Stimulated activated CD8-positive, alpha-beta memory T cell treated with anti-CD3 and anti-CD28 coated beads, Interleukin-7, amount 100 ng/mL, for 1 hour (primary cell): Measurements from ENCODE around the gene RFX3.

ENCODE experiments used
- DNase-seq, 2 donors: peaks; one replicate each; pipeline ENCODE4 v3.0.0-alpha.2; 2020; ENCODE audit warnings: low read depth in 2 of 2

The RFX3 gene

GRCh38 chr9:3513265-3513818 is 12.5 kb downstream of the RFX3 start:
- no peak for DNase-seq

DNA sequence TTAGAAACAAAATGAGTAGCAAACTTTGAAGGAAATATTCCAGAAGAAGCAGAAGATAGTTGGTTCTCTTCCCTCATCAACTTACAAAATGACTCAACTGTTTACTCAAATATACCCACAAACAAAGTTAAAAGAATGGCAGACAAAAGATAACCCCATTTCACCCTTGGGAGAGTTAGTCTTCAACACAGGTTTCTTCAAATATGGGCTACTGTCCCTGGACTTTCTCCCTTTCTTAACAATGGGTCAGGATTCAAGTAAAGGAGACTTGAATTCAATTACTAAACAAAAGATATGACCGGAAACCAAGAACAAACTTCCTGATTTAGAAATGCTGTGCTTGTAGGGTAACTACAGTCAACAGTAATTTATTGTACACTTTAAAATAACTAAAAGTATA is 14.2 kb downstream of the RFX3 start:
- no peak for DNase-seq

DNA sequence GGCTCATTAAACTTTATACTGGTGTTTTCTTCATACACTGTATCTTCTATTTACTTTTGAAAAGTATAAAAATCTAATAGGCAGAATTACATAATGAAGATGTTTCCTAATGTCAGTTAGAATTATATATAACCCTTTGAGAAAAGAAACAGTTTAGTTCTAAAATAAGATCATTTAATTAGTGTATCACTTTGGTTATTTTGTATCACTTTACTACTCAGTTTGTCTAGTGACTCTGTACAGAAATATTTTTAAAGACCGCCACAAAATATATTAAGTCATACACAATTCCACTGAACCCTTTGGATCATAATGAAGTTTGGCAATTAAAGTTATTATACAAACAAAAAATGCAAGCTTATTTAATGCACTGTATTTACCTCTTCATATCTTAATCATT is 15.0 kb downstream of the RFX3 start:
- no peak for DNase-seq

DNA sequence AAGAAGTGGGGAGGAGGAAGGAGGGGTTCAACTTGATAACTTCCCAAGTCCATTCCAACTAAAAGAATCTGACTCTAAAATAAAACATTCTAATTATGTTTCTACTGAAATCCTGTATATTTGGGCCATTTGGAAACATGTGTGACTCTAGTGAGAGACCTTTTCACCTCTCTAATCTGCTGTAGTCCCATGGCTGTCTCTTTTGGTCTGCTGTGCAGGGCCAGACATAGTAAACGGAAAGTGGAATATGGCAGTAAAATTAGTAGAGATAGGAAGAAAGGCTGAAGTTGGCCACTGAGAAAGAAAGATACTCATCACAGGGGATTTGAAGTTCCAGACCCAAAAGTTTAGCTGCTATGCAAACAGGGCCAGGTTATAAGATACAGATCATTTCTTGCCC is 15.9 kb downstream of the RFX3 start:
- no peak for DNase-seq

DNA sequence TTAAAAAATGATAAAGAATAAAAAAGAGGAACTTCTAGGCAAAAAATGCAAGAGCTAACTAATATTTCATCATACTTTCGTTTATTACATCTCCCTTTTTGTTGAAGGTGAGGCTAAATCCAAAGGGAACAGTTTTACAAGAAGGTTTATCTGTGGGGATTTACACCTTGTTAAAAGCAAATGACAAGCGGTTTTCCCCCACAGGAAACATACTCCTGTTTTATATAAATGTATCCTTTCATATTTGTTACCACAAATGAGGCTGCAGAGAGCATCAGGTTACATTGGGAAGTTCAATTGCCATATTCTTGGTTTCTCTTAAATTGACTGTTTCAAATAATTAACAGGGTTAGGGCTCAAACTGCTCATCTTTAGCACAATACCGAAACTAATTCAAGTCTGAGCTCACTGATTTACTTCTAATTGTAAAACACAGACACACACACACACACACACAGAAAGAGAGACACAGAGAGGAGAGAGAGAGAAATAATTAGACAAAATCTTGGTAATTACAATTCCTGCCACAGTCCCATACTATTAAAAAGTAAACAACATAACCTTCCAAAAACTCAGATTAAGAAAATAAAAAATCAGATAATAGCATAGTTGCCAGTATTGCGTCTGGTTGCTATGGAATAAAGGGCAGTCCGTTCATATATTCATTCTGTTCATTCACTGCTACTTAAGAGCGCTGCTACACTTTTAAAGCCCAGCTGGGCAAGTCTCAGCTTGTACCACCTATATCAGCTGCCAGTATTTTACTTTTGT is 17.1 kb downstream of the RFX3 start:
- no peak for DNase-seq

- no peak for DNase-seq
Observed at GRCh38 chr9:3508078-3508431, 17.7 kb downstream of the RFX3 start.

- DNase-seq: no peak
Observed at GRCh38 chr9:3507395-3508077, 18.3 kb downstream of the RFX3 start.

DNA sequence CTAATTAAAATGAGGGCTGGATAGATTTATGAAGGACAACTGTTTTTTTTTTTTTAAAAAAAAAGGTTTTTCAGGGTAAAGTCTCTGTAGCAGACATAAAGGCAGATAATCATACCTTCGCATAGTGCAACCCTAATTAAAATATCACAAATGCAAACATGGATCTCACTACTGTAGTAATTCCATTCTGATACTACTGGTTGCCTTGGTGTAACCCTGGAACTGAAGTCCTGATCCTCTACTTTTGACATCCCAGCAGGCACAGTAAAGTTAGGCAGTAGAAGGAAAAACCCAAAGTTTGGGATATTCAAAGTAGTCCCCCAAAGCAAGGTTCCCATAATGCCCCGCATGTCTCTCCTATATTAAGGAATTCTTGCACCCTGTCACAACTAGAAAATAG is 19.6 kb downstream of the RFX3 start:
- no peak for DNase-seq

- DNase-seq: no peak
Observed at GRCh38 chr9:3502560-3503398, 23.0 kb downstream of the RFX3 start.

DNA sequence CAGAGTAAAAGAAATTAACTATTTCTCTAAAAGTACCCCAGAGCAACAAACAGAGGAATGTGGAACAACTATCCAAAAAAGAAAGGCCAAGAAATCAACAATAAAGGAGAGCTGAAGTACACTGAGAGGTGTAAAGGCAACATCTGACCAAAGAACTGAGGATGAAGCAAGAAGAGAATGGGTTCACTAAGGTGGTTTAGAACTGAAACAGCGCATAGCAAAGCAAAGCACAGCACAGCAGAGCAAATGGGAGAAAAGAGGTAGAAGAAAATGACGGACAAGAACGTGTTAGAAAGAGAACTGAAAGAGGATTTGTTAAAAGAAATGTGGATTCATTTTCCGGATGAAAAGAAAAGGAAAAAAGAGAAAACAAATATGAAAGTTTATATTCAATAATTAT is 25.8 kb downstream of the RFX3 start:
- no peak for DNase-seq

GRCh38 chr9:3498691-3499090 is 27.1 kb downstream of the RFX3 start:
- no peak for DNase-seq

DNA sequence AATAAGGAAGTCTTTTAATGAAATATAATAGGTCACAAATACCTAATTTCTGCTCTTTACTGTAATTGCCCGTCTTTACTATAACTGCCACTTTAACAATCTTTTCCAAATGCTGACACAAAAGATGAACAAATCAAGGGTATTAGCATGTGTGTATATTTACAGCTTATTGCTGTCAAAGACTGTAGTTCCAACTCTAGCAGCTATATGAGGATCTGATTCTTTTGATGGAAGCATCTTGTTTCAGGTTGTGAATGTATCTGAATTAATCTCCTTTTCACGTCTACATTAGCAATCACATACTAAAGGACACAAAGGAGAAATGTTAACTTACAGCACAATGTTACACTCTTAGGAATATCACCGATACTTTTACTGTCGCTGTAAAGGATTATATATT is 27.9 kb downstream of the RFX3 start:
- no peak for DNase-seq

GRCh38 chr9:3497401-3497800 is 28.4 kb downstream of the RFX3 start:
- DNase-seq: no peak

DNA sequence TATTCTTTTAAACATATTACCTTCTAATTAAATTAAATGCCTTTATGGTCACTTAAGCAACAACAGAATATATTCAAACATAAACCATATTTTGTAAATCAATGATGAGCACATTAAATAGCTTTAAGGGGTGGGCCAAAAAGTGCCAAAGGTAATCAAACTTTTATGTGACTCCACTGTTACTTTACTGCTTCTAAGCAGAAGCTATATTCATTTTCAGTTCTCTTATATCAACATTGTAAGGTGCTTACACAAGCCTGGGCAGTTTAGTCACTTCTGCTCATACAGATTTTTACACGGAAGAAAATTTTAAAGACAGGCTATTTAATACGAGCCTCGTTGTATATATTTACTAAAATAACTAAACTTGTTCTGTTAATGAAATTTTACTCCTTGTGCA is 29.9 kb downstream of the RFX3 start:
- DNase-seq: no peak

- DNase-seq: no peak
Observed at GRCh38 chr9:3492214-3492613, 33.6 kb downstream of the RFX3 start.

GRCh38 chr9:3491450-3491849 is 34.4 kb downstream of the RFX3 start:
- no peak for DNase-seq

DNA sequence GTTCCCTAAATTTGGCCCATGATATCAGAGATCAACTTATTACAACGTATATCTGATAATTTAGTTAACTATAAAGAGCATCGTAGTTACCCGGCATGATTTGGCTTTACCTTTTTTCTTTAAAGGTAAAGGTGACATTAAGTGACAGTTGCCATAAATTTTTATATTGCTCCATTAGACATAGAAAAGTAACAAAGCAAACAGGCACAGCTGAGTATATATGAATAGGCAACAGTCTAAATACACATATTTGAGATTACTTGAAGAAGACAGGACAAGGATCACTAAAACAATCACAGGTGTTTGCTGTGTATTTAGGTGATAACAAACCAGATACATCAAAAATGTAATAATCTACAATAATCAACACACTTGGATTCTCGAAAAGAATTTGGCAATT is 34.8 kb downstream of the RFX3 start:
- no peak for DNase-seq

DNA sequence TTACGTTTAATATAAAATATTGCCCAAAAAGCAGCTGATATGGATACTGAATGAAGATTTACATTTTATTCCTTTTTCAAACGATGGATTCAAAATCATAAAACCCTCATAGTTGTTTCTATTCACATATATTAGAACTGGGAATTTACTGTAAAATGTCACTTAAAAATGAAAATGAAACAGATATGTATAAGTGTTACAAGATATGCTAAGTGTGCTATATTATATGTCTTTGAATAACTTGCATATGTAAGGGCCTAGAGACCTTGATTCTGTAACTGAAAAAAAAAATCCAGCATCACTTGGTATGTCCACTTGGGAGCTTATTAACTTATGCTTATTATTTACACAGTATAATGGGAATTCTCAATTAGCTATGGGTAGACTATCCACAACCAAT is 43.2 kb downstream of the RFX3 start:
- DNase-seq: no peak

DNA sequence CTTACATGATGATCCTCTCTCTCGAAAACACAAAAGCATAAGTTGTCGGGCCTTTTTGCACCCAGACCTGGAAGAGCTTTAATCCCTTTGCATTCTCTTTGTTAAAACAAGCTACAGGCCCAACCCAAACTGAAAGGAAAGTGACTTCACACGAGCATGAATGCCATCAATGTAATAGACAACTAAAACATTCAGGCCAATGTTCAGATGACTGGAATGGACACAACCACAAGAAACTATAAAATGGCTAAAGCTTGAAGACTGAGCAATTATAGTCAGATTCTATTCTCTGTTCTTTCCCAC is 45.5 kb downstream of the RFX3 start:
- no peak for DNase-seq

GRCh38 chr9:3479514-3480352 is 46.1 kb downstream of the RFX3 start:
- DNase-seq: no peak

GRCh38 chr9:3478549-3478953 is 47.2 kb downstream of the RFX3 start:
- DNase-seq: no peak
